ENCODE measurements around the gene FOXO6. TPM values are rescaled to one million over a fixed set of nuclear protein-coding genes. Genes with fewer than 3 reads are reported as not detected.

The FOXO6 gene
- total RNA-seq, 4 donors from 2014 or later, result 0.14 to 4.1 TPM; not detected in 2

- in situ Hi-C loops (cut with MboI; ENCODE audit: low pct_ligation_motif_present in 1 of 4, low pct_unique_long_range_greater_than_20kb in 1 of 4, low sequenced_read_pairs in 3 of 4) (no loop called here), intact Hi-C loops (cut with DNase I; ENCODE audit: low total_unique reads) (no loop called here)
- DNase-seq, result no peak
- Histone ChIP-seq H3K4me3 (no peak overlapping the region), H3K9me3 (no peaks in the 10 kb centered on the region), H3K27ac (no peak overlapping the region), H3K27me3 (peaks cover 27% of the 10 kb centered on the region), H3K36me3 (no peaks in the 10 kb centered on the region), H3K4me1 (peaks cover 0 to 26% (median 19%) of the 10 kb centered on the region in 4 donors)
- TF ChIP-seq EP300 (IDR thresholded peaks at IDR 0.05; ENCODE audit: low read depth), result no peak
- no peak for TF ChIP-seq POLR2A (IDR thresholded peaks at IDR 0.05)
- no peak for TF ChIP-seq POLR2AphosphoS5 (IDR thresholded peaks at IDR 0.05)
- TF ChIP-seq CTCF (IDR thresholded peaks at IDR 0.05), result no peak
- WGBS, 2 donors (ENCODE audit: low coverage in 1 of 2), result 88% methylated on average over 4 of the region's 4 CpGs; no CpG with 5 or more reads in 1 of the 2 donors
Observed at GRCh38 chr1:41378222-41378621, 17.0 kb downstream of the FOXO6 start.

- Histone ChIP-seq H3K9me3 (no peaks in the 10 kb centered on the region), H3K36me3 (no peaks in the 10 kb centered on the region), H3K27me3 (peaks cover 37% of the 10 kb centered on the region), H3K4me1 (peaks cover 0 to 30% (median 21%) of the 10 kb centered on the region in 4 donors), H3K27ac (no peak overlapping the region), H3K4me3 (no peak overlapping the region)
- DNase-seq, result no peak
- 80 to 100% methylated on average over 1 to 4 of the region's 4 CpGs for WGBS, 2 donors (ENCODE audit: low coverage in 1 of 2)
- TF ChIP-seq EP300 (IDR thresholded peaks at IDR 0.05; ENCODE audit: low read depth) (no peak), CTCF (IDR thresholded peaks at IDR 0.05) (no peak), POLR2AphosphoS5 (IDR thresholded peaks at IDR 0.05) (no peak), POLR2A (IDR thresholded peaks at IDR 0.05) (no peak)
- intact Hi-C loops (cut with DNase I; ENCODE audit: low total_unique reads) (no loop called here), in situ Hi-C loops (cut with MboI; ENCODE audit: low pct_ligation_motif_present in 1 of 4, low pct_unique_long_range_greater_than_20kb in 1 of 4, low sequenced_read_pairs in 3 of 4) (no loop called here)
Observed at GRCh38 chr1:41378999-41379737, 17.9 kb downstream of the FOXO6 start.

GRCh38 chr1:41379738-41380130, 18.5 kb downstream of the FOXO6 start:
- intact Hi-C loops (cut with DNase I; ENCODE audit: low total_unique reads) (no loop called here), in situ Hi-C loops (cut with MboI; ENCODE audit: low pct_ligation_motif_present in 1 of 4, low pct_unique_long_range_greater_than_20kb in 1 of 4, low sequenced_read_pairs in 3 of 4) (no loop called here)
- H3K4me1 ChIP-seq, result peaks cover 0 to 30% (median 21%) of the 10 kb centered on the region in 4 donors
- H3K36me3 ChIP-seq, result no peaks in the 10 kb centered on the region
- peak overlapping the region in 1 of 4 donors; percentile 95 for H3K27ac ChIP-seq
- peaks cover 37% of the 10 kb centered on the region for H3K27me3 ChIP-seq
- H3K4me3 ChIP-seq, result no peak overlapping the region
- no peaks in the 10 kb centered on the region for H3K9me3 ChIP-seq
- 59 to 100% methylated on average over 1 to 6 of the region's 6 CpGs for WGBS, 2 donors (ENCODE audit: low coverage in 1 of 2)
- TF ChIP-seq EP300 (IDR thresholded peaks at IDR 0.05; ENCODE audit: low read depth), result no peak
- TF ChIP-seq POLR2A (IDR thresholded peaks at IDR 0.05), result no peak
- TF ChIP-seq POLR2AphosphoS5 (IDR thresholded peaks at IDR 0.05), result no peak
- TF ChIP-seq CTCF (IDR thresholded peaks at IDR 0.05), result no peak
- DNase-seq, result no peak

GRCh38 chr1:41380195-41380594, 19.0 kb downstream of the FOXO6 start:
- no peaks in the 10 kb centered on the region for H3K9me3 ChIP-seq
- H3K36me3 ChIP-seq, result no peaks in the 10 kb centered on the region
- peaks cover 0 to 30% (median 21%) of the 10 kb centered on the region in 4 donors for H3K4me1 ChIP-seq
- H3K27me3 ChIP-seq, result peaks cover 37% of the 10 kb centered on the region
- in situ Hi-C loops (cut with MboI; ENCODE audit: low pct_ligation_motif_present in 1 of 4, low pct_unique_long_range_greater_than_20kb in 1 of 4, low sequenced_read_pairs in 3 of 4), result no loop called here
- TF ChIP-seq CTCF (IDR thresholded peaks at IDR 0.05) (no peak), POLR2A (IDR thresholded peaks at IDR 0.05) (no peak)
- intact Hi-C loops (cut with DNase I; ENCODE audit: low total_unique reads), result no loop called here
- 60 to 81% methylated on average over 1 to 2 of the region's 2 CpGs for WGBS, 2 donors (ENCODE audit: low coverage in 1 of 2)
- peak overlapping the region in 3 of 4 donors; percentile 88 to 95 (median 89) for H3K27ac ChIP-seq
- H3K4me3 ChIP-seq, result no peak overlapping the region
- DNase-seq, result no peak

Data from transverse colon (tissue), 4 donors.